K562 (cell line): ENCODE results near the gene ZNF691. TPM values are rescaled to one million over a fixed set of nuclear protein-coding genes. Genes with fewer than 3 reads are reported as not detected.

Experiments
- ATF7 ChIP-seq: fragments of 450-650 bp; IDR thresholded peaks from 2 replicates; pipeline ENCODE4 v1.7.1; 2014; ENCODE audit warnings: mild to moderate bottlenecking, moderate library complexity
- CEBPB ChIP-seq: fragments of 450-650 bp; IDR thresholded peaks from 2 replicates; pipeline ENCODE4 v1.6.1; 2016; ENCODE audit warnings: missing genetic modification characterization, missing compliant biosample characterization
- DMBX1 ChIP-seq: fragments of 250-450 bp; sonication (Bioruptor Pico); IDR thresholded peaks from 2 replicates; pipeline ENCODE4 v1.8.0; 2022; ENCODE audit warnings: inconsistent platforms, mild to moderate bottlenecking, moderate library complexity, borderline replicate concordance
- E2F3 ChIP-seq: fragments of 250-450 bp; sonication (Bioruptor Pico); IDR thresholded peaks from 2 replicates; pipeline ENCODE4 v1.4.0; 2020; ENCODE audit warnings: mild to moderate bottlenecking
- HDAC2 ChIP-seq: fragments of 450-650 bp; IDR thresholded peaks from 2 replicates; pipeline ENCODE4 v1.6.1; 2016; ENCODE audit warnings: mild to moderate bottlenecking
- MEF2A ChIP-seq: IDR thresholded peaks from 2 replicates; pipeline ENCODE4 v1.6.1; 2011; ENCODE audit warnings: low read depth, mild to moderate bottlenecking, low read length, moderate library complexity; ENCODE audit not compliant: control insufficient read depth
- MTA3 ChIP-seq: fragments of 450-650 bp; formaldehyde crosslinking; IDR thresholded peaks from 2 replicates; pipeline ENCODE4 v1.6.1; 2017; ENCODE audit warnings: mild to moderate bottlenecking, borderline replicate concordance
- NCOA4 ChIP-seq: fragments of 450-650 bp; IDR thresholded peaks from 2 replicates; pipeline ENCODE4 v1.6.1; 2018; ENCODE audit warnings: mild to moderate bottlenecking; ENCODE audit not compliant: partially characterized antibody
- NRF1 ChIP-seq, 2 experiments: fragments of 450-650 bp; IDR thresholded peaks in 1 of 2; conservative IDR thresholded peaks in 1 of 2; 2 replicates each; pipeline ENCODE4 v1.6.1; 2014; ENCODE audit warnings: mild to moderate bottlenecking in 2 of 2
- PURB ChIP-seq: sonication (generic); formaldehyde crosslinking; IDR thresholded peaks from 2 replicates; pipeline ENCODE4 v1.9.0; 2021; ENCODE audit warnings: low read depth, mild to moderate bottlenecking, missing genetic modification reagents
- SMARCA5 ChIP-seq: fragments of 450-650 bp; IDR thresholded peaks from 2 replicates; pipeline ENCODE4 v1.6.1; 2016
- SMARCB1 ChIP-seq: IDR thresholded peaks from 2 replicates; pipeline ENCODE4 v1.6.1; 2011; ENCODE audit warnings: improper control_type of control experiment, low read depth; ENCODE audit not compliant: insufficient read length
- ZNF124 ChIP-seq: sonication (generic); formaldehyde crosslinking; IDR thresholded peaks from 2 replicates; pipeline ENCODE4 v1.8.1; 2022; ENCODE audit warnings: missing genetic modification reagents
- ZNF197 ChIP-seq: fragments of 200-800 bp; sonication (Bioruptor generic); IDR thresholded peaks from 2 replicates; pipeline ENCODE4 v1.6.1; 2016; ENCODE audit warnings: low read depth, missing genetic modification characterization, missing compliant biosample characterization
- ZNF23 ChIP-seq: fragments of 250-450 bp; sonication (Bioruptor Pico); IDR thresholded peaks from 2 replicates; pipeline ENCODE4 v1.4.0; 2020; ENCODE audit warnings: mild to moderate bottlenecking
- ZNF316 ChIP-seq: fragments of 450-650 bp; IDR thresholded peaks from 2 replicates; pipeline ENCODE4 v1.6.1; 2016
- ZNF324 ChIP-seq: fragments of 250-450 bp; sonication (Bioruptor Pico); IDR thresholded peaks from 2 replicates; pipeline ENCODE4 v1.4.0; 2020; ENCODE audit warnings: mild to moderate bottlenecking
- polyA plus RNA-seq, 8 experiments: library from polyadenylated mRNA; depleted of rRNA in 4 of 8; stranded (reverse) in 5 of 8; unstranded in 3 of 8; fragments of >200 nt; fragmentation: Nextera tagmentation in 2 of 8; fragmentation: Illumina TruSeq in 1 of 8; extraction: Ambion mirVana in 2 of 8; extraction: Trizol in 1 of 8; gene quantifications; 2 replicates each; pipeline versions ENCODE4 v1.2.1 to v1.2.3, GENCODE V29; 2011 to 2014; ENCODE audit warnings: inconsistent platforms in 1 of 8, missing spikeins in 1 of 8
- total RNA-seq, 7 experiments: library from RNA; depleted of rRNA in 6 of 7; stranded (reverse); fragments of >200 nt in 6 of 7; fragmentation: Illumina TruSeq in 2 of 7; extraction: Trizol in 2 of 7; gene quantifications; 2 replicates each; pipeline versions ENCODE4 v1.2.1 to v1.2.3, GENCODE V29; 2011 to 2021; ENCODE audit warnings: low replicate concordance in 1 of 7
- TF ChIP-seq, protein P1 (sequence below): fragments of 450-650 bp; formaldehyde crosslinking; IDR thresholded peaks from 2 replicates; pipeline ENCODE4 v1.4.0; 2022; ENCODE audit warnings: missing genetic modification characterization
- TF ChIP-seq, protein P2 (sequence below): fragments of 250-450 bp; sonication (Bioruptor Pico); IDR thresholded peaks from 2 replicates; pipeline ENCODE4 v1.8.0; 2021; ENCODE audit warnings: mild to moderate bottlenecking, moderate library complexity
- TF ChIP-seq, protein P3 (sequence below): fragments of 450-650 bp; formaldehyde crosslinking; IDR thresholded peaks from 2 replicates; pipeline ENCODE4 v1.4.0; 2020; ENCODE audit warnings: mild to moderate bottlenecking, moderate library complexity
- TF ChIP-seq, protein P4 (sequence below), 2 experiments: IDR thresholded peaks; 2 replicates each; pipeline ENCODE4 v1.6.1; 2011; ENCODE audit warnings: borderline replicate concordance in 1 of 2, control low read depth in 1 of 2, low read depth in 1 of 2, low read length in 1 of 2, mild to moderate bottlenecking in 1 of 2, mixed read lengths in 1 of 2, moderate library complexity in 1 of 2; ENCODE audit not compliant: insufficient read depth in 1 of 2, insufficient read length in 1 of 2, poor library complexity in 1 of 2, severe bottlenecking in 1 of 2; ENCODE audit errors: extremely low read depth in 1 of 2

The ZNF691 gene
- total and polyA plus RNA-seq, 9 of the 15 experiments (the other 6 are each of a cell fraction or from before 2014, with no cell fraction given) = 10.7 to 30.4 (median 14.8) TPM

DNA sequence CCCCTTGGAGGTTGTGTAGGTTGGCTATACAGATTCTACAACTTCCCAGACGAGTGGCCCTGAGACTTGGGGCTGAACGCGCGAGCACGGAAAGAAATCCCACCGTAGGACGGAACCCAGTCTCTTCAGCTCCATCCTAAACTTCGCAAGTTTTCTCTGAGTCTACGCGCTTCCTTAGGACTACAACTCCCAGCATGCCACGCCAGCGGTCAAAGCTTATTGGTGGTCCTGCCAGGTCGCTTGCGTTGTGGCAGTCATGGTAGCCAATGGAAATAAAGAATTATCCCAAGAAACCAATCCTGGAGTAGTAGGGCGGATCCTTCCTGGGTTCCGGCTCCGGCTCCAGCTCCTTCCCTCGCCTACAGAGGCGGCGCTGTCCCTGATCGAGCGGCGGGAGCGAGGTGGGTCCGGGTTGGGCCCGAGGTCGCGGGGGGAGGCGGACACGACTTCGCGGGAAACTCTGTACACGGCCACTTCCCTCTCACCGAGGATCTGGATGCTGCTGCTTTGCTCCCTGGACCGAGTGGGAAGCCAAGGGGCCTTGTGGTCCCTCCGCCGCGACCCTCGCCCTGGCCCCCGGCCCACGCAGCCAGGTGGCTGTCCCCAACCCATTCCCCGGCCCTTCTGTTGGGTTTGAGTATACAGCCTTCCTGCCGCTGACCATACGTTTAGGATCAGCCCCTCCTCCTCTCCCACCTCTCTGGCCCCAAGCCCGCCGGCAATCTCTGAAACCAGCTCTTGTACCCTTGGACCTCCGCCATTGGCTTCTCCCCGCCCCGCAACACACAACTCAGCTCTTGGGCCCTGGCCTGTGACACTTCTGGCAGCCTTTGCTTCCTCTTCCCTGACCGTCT is at the start of gene ZNF691 (continued):
- TF ChIP-seq ZNF23 (CRISPR knock-in tag) (no peak), HDAC2 (peak; percentile 61; the same call in 1 of the 2 replicates), ZNF324 (0 out of 2 replicates have a peak, but pooled peaks have one; percentile 35), MEF2A (no peak), CEBPB (tag) (no peak), ZNF124 (CRISPR knock-in tag) (no peak), ATF7 (peak; percentile 74), NCOA4 (no peak), SMARCB1 (no peak), ZNF197 (CRISPR knock-in tag) (peak; percentile 39; the same call in 1 of the 2 replicates), ZNF316 (0 out of 2 replicates have a peak, but pooled peaks have one; percentile 20), SMARCA5 (no peak), E2F3 (CRISPR knock-in tag) (peak; percentile 90), DMBX1 (CRISPR knock-in tag) (no peak; the same call in 1 of the 2 replicates), NRF1 (conservative IDR thresholded peaks at IDR 0.05 in 1 of 2, IDR thresholded peaks at IDR 0.05 in 1 of 2) (peak; percentile 39 to 49; a peak in 3 of 4 replicates), PURB (no peak), MTA3 (peak; percentile 83; the same call in 1 of the 2 replicates)
- TF ChIP-seq, protein P1, sequence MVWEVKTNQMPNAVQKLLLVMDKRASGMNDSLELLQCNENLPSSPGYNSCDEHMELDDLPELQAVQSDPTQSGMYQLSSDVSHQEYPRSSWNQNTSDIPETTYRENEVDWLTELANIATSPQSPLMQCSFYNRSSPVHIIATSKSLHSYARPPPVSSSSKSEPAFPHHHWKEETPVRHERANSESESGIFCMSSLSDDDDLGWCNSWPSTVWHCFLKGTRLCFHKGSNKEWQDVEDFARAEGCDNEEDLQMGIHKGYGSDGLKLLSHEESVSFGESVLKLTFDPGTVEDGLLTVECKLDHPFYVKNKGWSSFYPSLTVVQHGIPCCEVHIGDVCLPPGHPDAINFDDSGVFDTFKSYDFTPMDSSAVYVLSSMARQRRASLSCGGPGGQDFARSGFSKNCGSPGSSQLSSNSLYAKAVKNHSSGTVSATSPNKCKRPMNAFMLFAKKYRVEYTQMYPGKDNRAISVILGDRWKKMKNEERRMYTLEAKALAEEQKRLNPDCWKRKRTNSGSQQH = peak; percentile 4; the same call in 1 of the 2 replicates
- TF ChIP-seq, protein P2, sequence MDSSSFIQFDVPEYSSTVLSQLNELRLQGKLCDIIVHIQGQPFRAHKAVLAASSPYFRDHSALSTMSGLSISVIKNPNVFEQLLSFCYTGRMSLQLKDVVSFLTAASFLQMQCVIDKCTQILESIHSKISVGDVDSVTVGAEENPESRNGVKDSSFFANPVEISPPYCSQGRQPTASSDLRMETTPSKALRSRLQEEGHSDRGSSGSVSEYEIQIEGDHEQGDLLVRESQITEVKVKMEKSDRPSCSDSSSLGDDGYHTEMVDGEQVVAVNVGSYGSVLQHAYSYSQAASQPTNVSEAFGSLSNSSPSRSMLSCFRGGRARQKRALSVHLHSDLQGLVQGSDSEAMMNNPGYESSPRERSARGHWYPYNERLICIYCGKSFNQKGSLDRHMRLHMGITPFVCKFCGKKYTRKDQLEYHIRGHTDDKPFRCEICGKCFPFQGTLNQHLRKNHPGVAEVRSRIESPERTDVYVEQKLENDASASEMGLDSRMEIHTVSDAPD (CRISPR knock-in tag) = no peak
- TF ChIP-seq, protein P3, sequence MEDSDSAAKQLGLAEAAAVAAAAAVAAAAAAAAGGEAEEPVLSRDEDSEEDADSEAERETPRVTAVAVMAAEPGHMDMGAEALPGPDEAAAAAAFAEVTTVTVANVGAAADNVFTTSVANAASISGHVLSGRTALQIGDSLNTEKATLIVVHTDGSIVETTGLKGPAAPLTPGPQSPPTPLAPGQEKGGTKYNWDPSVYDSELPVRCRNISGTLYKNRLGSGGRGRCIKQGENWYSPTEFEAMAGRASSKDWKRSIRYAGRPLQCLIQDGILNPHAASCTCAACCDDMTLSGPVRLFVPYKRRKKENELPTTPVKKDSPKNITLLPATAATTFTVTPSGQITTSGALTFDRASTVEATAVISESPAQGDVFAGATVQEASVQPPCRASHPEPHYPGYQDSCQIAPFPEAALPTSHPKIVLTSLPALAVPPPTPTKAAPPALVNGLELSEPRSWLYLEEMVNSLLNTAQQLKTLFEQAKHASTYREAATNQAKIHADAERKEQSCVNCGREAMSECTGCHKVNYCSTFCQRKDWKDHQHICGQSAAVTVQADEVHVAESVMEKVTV (CRISPR knock-in tag) = 0 out of 2 replicates have a peak, but pooled peaks have one; percentile 22
- TF ChIP-seq, protein P4, sequence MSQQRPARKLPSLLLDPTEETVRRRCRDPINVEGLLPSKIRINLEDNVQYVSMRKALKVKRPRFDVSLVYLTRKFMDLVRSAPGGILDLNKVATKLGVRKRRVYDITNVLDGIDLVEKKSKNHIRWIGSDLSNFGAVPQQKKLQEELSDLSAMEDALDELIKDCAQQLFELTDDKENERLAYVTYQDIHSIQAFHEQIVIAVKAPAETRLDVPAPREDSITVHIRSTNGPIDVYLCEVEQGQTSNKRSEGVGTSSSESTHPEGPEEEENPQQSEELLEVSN (IDR thresholded peaks at IDR 0.05; ENCODE audit: borderline replicate concordance in 1 of 2, extremely low read depth in 1 of 2, insufficient read depth in 1 of 2, insufficient read length in 1 of 2, low read depth in 1 of 2, low read length in 1 of 2, poor library complexity in 1 of 2, severe bottlenecking in 1 of 2) = peak; percentile 94 to 95
